ENCODE data around the gene SLC2A9. TPM values are rescaled to one million over a fixed set of nuclear protein-coding genes. Genes with fewer than 3 reads are reported as not detected.

Gene SLC2A9
- total and polyA plus RNA-seq, 2 donors (not counting 3 experiments of a cell fraction or from before 2014, with no cell fraction given) = 1.6 to 1.8 TPM

DNA sequence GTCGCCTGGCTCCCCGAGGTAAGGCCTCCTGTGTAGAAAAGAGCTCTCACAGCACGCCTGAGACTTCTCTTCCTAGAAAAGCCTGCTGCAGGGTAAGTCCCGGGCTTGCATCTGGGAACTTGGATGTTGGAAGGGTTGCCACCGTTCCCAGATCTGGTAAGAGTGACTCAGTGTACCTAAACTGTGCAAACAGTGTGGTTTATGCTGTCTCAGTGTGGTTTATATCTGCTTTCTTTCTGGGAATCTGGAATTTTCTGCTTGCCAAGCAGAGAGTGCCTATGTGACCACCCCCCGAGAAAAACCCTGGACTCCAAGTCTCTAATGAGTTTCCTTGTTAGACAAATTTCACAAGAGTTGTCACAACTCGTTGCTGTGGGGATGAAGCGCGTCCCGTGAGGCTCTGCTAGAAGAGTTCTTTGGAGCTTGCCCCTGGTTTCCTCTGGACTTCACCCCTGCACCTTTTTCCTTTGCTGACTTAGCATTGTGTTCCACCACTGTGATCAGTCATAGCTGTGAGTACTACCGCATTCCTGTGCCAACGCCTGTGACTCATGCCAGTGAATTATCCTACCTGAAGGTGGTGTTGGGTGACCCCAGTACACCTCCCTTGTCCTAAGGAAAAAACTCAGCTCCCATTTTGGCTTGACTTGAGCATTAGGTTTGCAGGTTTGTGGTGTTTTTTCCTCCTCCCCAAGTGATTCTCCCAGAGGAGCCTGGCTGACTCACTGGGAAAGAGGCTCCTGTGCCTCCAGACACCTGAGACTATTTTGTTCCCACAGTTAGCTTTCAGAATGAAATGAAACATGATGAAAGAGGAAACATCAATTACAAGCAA lies 14.5 kb downstream of the SLC2A9 start:
- Histone ChIP-seq H3K27ac (ENCODE audit: insufficient read depth, low read depth, low read length) (no peak overlapping the region), H3K36me3 (ENCODE audit: control insufficient read depth in 2 of 2, extremely low read depth in 1 of 2, insufficient read depth in 2 of 2, low read length in 2 of 2) (no peaks in the 10 kb centered on the region), H3K9me1 (replicated peaks; ENCODE audit: control insufficient read depth, extremely low read depth, insufficient read depth, low read length) (no peaks in the 10 kb centered on the region), H3K9me3 (replicated peaks; ENCODE audit: control insufficient read depth, insufficient read depth, low read length) (no peaks in the 10 kb centered on the region), H3K4me1 (ENCODE audit: control insufficient read depth, extremely low read depth, insufficient read depth, low read length) (peaks cover 20% of the 10 kb centered on the region), H3K9ac (replicated peaks; ENCODE audit: extremely low read depth, insufficient read depth, low read length) (no peak overlapping the region), H2AFZ (ENCODE audit: low read depth, low read length) (peak overlapping the region; percentile 62), H3K27me3 (ENCODE audit: control insufficient read depth in 2 of 2, insufficient read depth in 2 of 2, low read length in 2 of 2) (no peaks in the 10 kb centered on the region), H3K4me3 (replicated peaks in 1 of 3; ENCODE audit: insufficient read depth in 1 of 3, low read depth in 1 of 3, low read length in 3 of 3) (no peak overlapping the region), H3K79me2 (ENCODE audit: control insufficient read depth, insufficient read depth, low read length) (no peaks in the 10 kb centered on the region), H4K20me1 (replicated peaks; ENCODE audit: control insufficient read depth, extremely low read depth, insufficient read depth, low read length) (no peaks in the 10 kb centered on the region), H3K4me2 (ENCODE audit: insufficient read depth, low read length) (no peak overlapping the region)
- ChIA-PET CTCF (interaction anchor here (1.1 to 2.8 kb wide), 7 partner anchors 8 to 474 kb away, joined by 3 to 19 read pairs (median 4); no protein-coding TSS in a partner anchor), POLR2A (no interaction called here)
- intact Hi-C loops (cut with micrococcal nuclease) (no loop called here), dilution Hi-C loops (cut with MboI; ENCODE audit: extremely low pct_ligation_motif_present, low sequenced_read_pairs) (no loop called here)
- BruUV-seq (replicated peaks) = no TSS peak
- FAIRE-seq = peak; percentile 70
- TF ChIP-seq CTCF (IDR thresholded peaks at IDR 0.05; ENCODE audit: extremely low read depth in 1 of 2, insufficient read depth in 1 of 2, low read depth in 1 of 2, low read length in 2 of 2) (no peak), MYC (IDR thresholded peaks at IDR 0.05; ENCODE audit: low read depth, low read length) (no peak), FOS (IDR thresholded peaks at IDR 0.05; ENCODE audit: borderline replicate concordance, insufficient read depth, low read length) (peak; percentile 20)
- peak; percentile 57 for DNase-seq (ENCODE audit: low read depth, low spot score)

DNA sequence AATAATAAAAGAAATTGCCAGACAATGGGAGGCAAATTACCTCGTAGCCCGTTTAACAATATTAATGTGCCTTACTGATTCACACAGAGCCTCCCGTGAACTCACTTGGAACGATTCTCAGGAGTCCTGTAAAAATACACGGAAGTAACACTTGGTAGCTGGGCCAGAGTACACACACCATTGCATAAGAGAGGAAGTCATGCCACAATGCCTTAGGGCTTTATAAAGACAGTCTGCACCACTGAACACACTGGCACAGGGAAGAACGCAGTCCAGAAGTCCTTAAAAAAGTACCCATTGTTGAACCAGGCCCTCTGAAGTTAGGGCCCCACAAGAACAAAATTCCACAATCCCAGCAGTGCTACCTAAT lies 15.1 kb downstream of the SLC2A9 start:
- Histone ChIP-seq H3K36me3 (ENCODE audit: control insufficient read depth in 2 of 2, extremely low read depth in 1 of 2, insufficient read depth in 2 of 2, low read length in 2 of 2) (no peaks in the 10 kb centered on the region), H2AFZ (ENCODE audit: low read depth, low read length) (peak overlapping the region; percentile 62), H3K79me2 (ENCODE audit: control insufficient read depth, insufficient read depth, low read length) (no peaks in the 10 kb centered on the region), H3K4me1 (ENCODE audit: control insufficient read depth, extremely low read depth, insufficient read depth, low read length) (peaks cover 20% of the 10 kb centered on the region), H3K27me3 (ENCODE audit: control insufficient read depth in 2 of 2, insufficient read depth in 2 of 2, low read length in 2 of 2) (no peaks in the 10 kb centered on the region), H3K9ac (replicated peaks; ENCODE audit: extremely low read depth, insufficient read depth, low read length) (no peak overlapping the region), H3K9me3 (replicated peaks; ENCODE audit: control insufficient read depth, insufficient read depth, low read length) (no peaks in the 10 kb centered on the region), H3K9me1 (replicated peaks; ENCODE audit: control insufficient read depth, extremely low read depth, insufficient read depth, low read length) (no peaks in the 10 kb centered on the region), H4K20me1 (replicated peaks; ENCODE audit: control insufficient read depth, extremely low read depth, insufficient read depth, low read length) (no peaks in the 10 kb centered on the region), H3K4me3 (replicated peaks in 1 of 3; ENCODE audit: insufficient read depth in 1 of 3, low read depth in 1 of 3, low read length in 3 of 3) (no peak overlapping the region), H3K27ac (ENCODE audit: insufficient read depth, low read depth, low read length) (no peak overlapping the region), H3K4me2 (ENCODE audit: insufficient read depth, low read length) (peak overlapping the region; percentile 14)
- no TSS peak for BruUV-seq (replicated peaks)
- no peak for TF ChIP-seq POLR2AphosphoS5 (IDR thresholded peaks at IDR 0.05; ENCODE audit: insufficient read depth, low read depth, low read length)
- TF ChIP-seq POLR2A (IDR thresholded peaks at IDR 0.05; ENCODE audit: low read depth, low read length) = no peak
- TF ChIP-seq, protein P1, sequence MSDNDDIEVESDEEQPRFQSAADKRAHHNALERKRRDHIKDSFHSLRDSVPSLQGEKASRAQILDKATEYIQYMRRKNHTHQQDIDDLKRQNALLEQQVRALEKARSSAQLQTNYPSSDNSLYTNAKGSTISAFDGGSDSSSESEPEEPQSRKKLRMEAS (IDR thresholded peaks at IDR 0.05; ENCODE audit: insufficient read depth, insufficient read length) = no peak
- intact Hi-C loops (cut with micrococcal nuclease) = no loop called here
- dilution Hi-C loops (cut with MboI; ENCODE audit: extremely low pct_ligation_motif_present, low sequenced_read_pairs) = no loop called here
- DNase-seq (ENCODE audit: low read depth, low spot score) (peak; percentile 83), FAIRE-seq (peak; percentile 81)
- ChIA-PET CTCF (interaction anchor here (1.2 to 2.8 kb wide), 6 partner anchors 8 to 303 kb away, joined by 3 to 19 read pairs (median 5); no protein-coding TSS in a partner anchor), POLR2A (no interaction called here)
